Prostate gland (tissue), 2 donors: ENCODE measurements around the gene ZBTB25. TPM values are rescaled to one million over a fixed set of nuclear protein-coding genes. Genes with fewer than 3 reads are reported as not detected.
A peak's percentile ranks its signal among the peaks of the same experiment; 100 is the strongest.

Experiments used
- DNase-seq: peaks from one replicate; pipeline ENCODE4 v3.0.0-alpha.2; 2019; ENCODE audit warnings: low spot score
- H3K27ac ChIP-seq, 2 donors: fragments of 200-600 bp; sonication (generic); 2 replicates each; pipeline ENCODE4 v1.5.1; 2017 to 2019
- H3K27me3 ChIP-seq: fragments of 200-600 bp; sonication (generic); replicated peaks from 2 replicates; pipeline ENCODE4 v1.5.1; 2019; ENCODE audit not compliant: insufficient read depth
- H3K36me3 ChIP-seq, 2 donors: fragments of 200-600 bp; sonication (generic); 1 replicate in 1 of 2; 2 replicates in 1 of 2; pipeline versions ENCODE4 v1.5.1 to v1.8.1; 2017 to 2019
- H3K4me1 ChIP-seq: fragments of 200-600 bp; sonication (generic); replicated peaks from 2 replicates; pipeline ENCODE4 v1.5.1; 2019
- H3K4me3 ChIP-seq, 2 donors: fragments of 200-600 bp; sonication (generic); 2 replicates each; pipeline ENCODE4 v1.5.1; 2017 to 2019
- H3K9me3 ChIP-seq: fragments of 200-600 bp; sonication (generic); 2 replicates; pipeline ENCODE4 v1.5.1; 2017
- POLR2A ChIP-seq: fragments of 450-650 bp; IDR thresholded peaks from one replicate; pipeline ENCODE4 v1.6.1; 2016; ENCODE audit warnings: antibody characterized with exemption, mild to moderate bottlenecking
- POLR2AphosphoS5 ChIP-seq: sonication (generic); formaldehyde crosslinking; IDR thresholded peaks from one replicate; pipeline ENCODE4 v1.6.1; 2017; ENCODE audit warnings: antibody characterized with exemption
- WGBS: methylation state at CpG from one replicate; pipeline ENCODE4 v1.1.5; 2018; 5-methylcytosine and 5-hydroxymethylcytosine counted together
- intact Hi-C: fragments of 100-400 bp; cut with DNase I; formaldehyde crosslinking; loops from one replicate; pipeline ENCODE4 v1.14.2; 2022
- total RNA-seq, 2 donors: library from RNA; depleted of rRNA; stranded (reverse); fragments of >200 nt; gene quantifications; one replicate each; pipeline ENCODE4 v1.1.0, GENCODE V29; 2016
- TF ChIP-seq, protein P1 (sequence below), 4 experiments: fragments of 200-600 bp in 2 of 4; fragments of 450-650 bp in 2 of 4; sonication (generic) in 2 of 4; IDR thresholded peaks; 1 replicate in 3 of 4; 2 replicates in 1 of 4; pipeline ENCODE4 v1.5.1; 2016 to 2019; ENCODE audit warnings: antibody characterized with exemption in 4 of 4, mild to moderate bottlenecking in 2 of 4, moderate library complexity in 2 of 4

The ZBTB25 gene
- total RNA-seq, 2 donors from 2014 or later = 10.2 to 20.2 TPM

DNA sequence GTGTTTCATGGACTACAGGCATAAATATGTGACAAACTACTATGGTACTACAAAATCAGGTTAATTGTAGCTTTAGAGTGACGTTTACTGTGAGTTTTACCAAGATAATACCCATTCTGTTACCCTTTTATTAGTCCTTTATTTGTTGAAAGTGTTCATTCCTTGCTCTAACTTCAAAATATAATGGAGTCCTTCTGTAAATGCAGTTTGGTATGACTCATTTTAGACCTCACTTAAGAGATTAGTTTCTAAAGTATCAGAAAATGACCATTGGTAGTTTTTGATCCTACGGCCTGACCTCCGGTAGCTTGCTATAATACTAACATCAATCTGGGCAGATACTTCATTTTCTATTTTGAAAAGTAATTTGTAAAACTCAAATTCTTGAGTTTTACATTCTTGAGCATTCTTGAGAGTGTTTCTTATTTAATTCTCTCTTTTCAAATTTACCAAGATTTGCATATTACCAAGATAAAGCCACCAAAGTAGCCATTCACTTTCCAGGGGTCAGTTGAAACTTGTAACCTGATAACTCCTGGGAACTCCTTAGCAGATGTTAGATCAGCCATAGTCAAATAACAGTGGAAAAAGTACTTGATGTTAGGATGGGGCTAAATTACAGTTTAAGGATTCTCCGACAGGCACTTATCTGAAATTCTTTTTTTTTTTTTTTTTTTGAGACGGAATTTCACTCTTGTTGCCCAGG lies 41.1 kb upstream of the ZBTB25 start:
- H3K27ac ChIP-seq = no peak overlapping the region
- no peaks in the 10 kb centered on the region for H3K4me1 ChIP-seq
- no peak overlapping the region for H3K4me3 ChIP-seq
- no peaks in the 10 kb centered on the region for H3K9me3 ChIP-seq
- 80% methylated on average over 5 of the region's 5 CpGs for WGBS
- intact Hi-C loops = no loop called here
- no peaks in the 10 kb centered on the region for H3K36me3 ChIP-seq
- TF ChIP-seq POLR2A (no peak), POLR2AphosphoS5 (no peak)
- TF ChIP-seq, protein P1, sequence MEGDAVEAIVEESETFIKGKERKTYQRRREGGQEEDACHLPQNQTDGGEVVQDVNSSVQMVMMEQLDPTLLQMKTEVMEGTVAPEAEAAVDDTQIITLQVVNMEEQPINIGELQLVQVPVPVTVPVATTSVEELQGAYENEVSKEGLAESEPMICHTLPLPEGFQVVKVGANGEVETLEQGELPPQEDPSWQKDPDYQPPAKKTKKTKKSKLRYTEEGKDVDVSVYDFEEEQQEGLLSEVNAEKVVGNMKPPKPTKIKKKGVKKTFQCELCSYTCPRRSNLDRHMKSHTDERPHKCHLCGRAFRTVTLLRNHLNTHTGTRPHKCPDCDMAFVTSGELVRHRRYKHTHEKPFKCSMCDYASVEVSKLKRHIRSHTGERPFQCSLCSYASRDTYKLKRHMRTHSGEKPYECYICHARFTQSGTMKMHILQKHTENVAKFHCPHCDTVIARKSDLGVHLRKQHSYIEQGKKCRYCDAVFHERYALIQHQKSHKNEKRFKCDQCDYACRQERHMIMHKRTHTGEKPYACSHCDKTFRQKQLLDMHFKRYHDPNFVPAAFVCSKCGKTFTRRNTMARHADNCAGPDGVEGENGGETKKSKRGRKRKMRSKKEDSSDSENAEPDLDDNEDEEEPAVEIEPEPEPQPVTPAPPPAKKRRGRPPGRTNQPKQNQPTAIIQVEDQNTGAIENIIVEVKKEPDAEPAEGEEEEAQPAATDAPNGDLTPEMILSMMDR (IDR thresholded peaks at IDR 0.05) = no peak
- DNase-seq = no peak
- H3K27me3 ChIP-seq = no peaks in the 10 kb centered on the region

DNA sequence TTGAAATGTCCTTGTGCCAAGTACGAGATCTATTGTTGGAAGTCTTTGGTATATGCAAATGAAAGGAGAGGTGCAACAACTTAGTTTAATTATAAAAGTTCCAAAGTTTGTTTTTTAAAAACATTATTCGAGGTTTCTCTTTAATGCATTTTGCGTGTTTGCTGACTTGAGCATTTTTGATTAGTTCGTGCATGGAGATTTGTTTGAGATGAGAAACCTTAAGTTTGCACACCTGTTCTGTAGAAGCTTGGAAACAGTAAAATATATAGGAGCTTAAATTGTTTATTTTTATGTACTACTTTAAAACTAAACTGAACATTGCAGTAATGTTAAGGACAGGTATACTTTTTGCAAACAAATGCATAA lies 39.2 kb upstream of the ZBTB25 start:
- TF ChIP-seq POLR2A (no peak), POLR2AphosphoS5 (no peak)
- TF ChIP-seq, protein P1 (IDR thresholded peaks at IDR 0.05) = no peak
- no peaks in the 10 kb centered on the region for H3K36me3 ChIP-seq
- no peaks in the 10 kb centered on the region for H3K27me3 ChIP-seq
- no peaks in the 10 kb centered on the region for H3K4me1 ChIP-seq
- H3K9me3 ChIP-seq = no peaks in the 10 kb centered on the region
- H3K27ac ChIP-seq = no peak overlapping the region
- DNase-seq = no peak
- intact Hi-C loops = no loop called here
- peak overlapping the region in 1 of 2 donors; percentile 55 for H3K4me3 ChIP-seq
- WGBS = 58% methylated on average over 4 of the region's 4 CpGs

DNA sequence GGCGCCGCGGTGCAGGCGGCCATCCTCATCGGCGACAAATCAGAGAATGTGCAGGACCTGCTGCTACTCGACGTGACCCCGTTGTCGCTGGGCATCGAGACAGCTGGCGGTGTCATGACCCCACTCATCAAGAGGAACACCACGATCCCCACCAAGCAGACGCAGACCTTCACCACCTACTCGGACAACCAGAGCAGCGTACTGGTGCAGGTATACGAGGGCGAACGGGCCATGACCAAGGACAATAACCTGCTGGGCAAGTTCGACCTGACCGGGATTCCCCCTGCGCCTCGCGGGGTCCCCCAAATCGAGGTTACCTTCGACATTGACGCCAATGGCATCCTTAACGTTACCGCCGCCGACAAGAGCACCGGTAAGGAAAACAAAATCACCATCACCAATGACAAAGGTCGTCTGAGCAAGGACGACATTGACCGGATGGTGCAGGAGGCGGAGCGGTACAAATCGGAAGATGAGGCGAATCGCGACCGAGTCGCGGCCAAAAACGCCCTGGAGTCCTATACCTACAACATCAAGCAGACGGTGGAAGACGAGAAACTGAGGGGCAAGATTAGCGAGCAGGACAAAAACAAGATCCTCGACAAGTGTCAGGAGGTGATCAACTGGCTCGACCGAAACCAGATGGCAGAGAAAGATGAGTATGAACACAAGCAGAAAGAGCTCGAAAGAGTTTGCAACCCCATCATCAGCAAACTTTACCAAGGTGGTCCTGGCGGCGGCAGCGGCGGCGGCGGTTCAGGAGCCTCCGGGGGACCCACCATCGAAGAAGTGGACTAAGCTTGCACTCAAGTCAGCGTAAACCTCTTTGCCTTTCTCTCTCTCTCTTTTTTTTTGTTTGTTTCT lies 38.6 kb upstream of the ZBTB25 start:
- H3K4me3 ChIP-seq = peak overlapping the region in 1 of 2 donors; percentile 55
- no peak for DNase-seq
- H3K4me1 ChIP-seq = no peaks in the 10 kb centered on the region
- 17% methylated on average over 58 of the region's 61 CpGs for WGBS
- H3K9me3 ChIP-seq = no peaks in the 10 kb centered on the region
- intact Hi-C loops = no loop called here
- H3K27ac ChIP-seq = no peak overlapping the region
- H3K27me3 ChIP-seq = no peaks in the 10 kb centered on the region
- TF ChIP-seq POLR2AphosphoS5 = no peak
- no peak for TF ChIP-seq POLR2A
- TF ChIP-seq, protein P1 (IDR thresholded peaks at IDR 0.05) = no peak
- H3K36me3 ChIP-seq = no peaks in the 10 kb centered on the region

DNA sequence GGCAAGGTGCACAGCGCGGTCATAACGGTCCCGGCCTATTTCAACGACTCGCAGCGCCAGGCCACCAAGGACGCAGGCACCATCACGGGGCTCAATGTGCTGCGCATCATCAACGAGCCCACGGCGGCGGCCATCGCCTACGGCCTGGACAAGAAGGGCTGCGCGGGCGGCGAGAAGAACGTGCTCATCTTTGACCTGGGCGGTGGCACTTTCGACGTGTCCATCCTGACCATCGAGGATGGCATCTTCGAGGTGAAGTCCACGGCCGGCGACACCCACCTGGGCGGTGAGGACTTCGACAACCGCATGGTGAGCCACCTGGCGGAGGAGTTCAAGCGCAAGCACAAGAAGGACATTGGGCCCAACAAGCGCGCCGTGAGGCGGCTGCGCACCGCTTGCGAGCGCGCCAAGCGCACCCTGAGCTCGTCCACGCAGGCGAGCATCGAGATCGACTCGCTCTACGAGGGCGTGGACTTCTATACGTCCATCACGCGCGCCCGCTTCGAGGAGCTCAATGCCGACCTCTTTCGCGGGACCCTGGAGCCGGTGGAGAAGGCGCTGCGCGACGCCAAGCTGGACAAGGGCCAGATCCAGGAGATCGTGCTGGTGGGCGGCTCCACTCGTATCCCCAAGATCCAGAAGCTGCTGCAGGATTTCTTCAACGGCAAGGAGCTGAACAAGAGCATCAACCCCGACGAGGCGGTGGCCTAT lies 37.8 kb upstream of the ZBTB25 start:
- Histone ChIP-seq H3K9me3 (no peaks in the 10 kb centered on the region), H3K36me3 (no peaks in the 10 kb centered on the region), H3K4me3 (peak overlapping the region in 1 of 2 donors; percentile 55), H3K27me3 (no peaks in the 10 kb centered on the region), H3K4me1 (no peaks in the 10 kb centered on the region), H3K27ac (no peak overlapping the region)
- no peak for DNase-seq
- intact Hi-C loops = no loop called here
- 13% methylated on average over 52 of the region's 73 CpGs for WGBS
- TF ChIP-seq, protein P1 (IDR thresholded peaks at IDR 0.05) = no peak
- TF ChIP-seq POLR2AphosphoS5 = no peak
